SK-N-SH (cell line): ENCODE results near the gene PCDHGB4.

ENCODE experiments used
- CTCF ChIP-seq: fragments of 200-600 bp; sonication (generic); IDR thresholded peaks from 2 replicates; pipeline ENCODE4 v1.6.1; 2017; ENCODE audit warnings: antibody characterized with exemption, mild to moderate bottlenecking, moderate library complexity
- EP300 ChIP-seq, 2 experiments: IDR thresholded peaks; 2 replicates each; pipeline versions ENCODE4 v1.4.0 to v1.6.1; 2012; ENCODE audit warnings: borderline replicate concordance in 1 of 2, low read depth in 1 of 2, low read length in 1 of 2
- REST ChIP-seq: IDR thresholded peaks from 2 replicates; pipeline ENCODE4 v1.6.1; 2012; ENCODE audit warnings: mild to moderate bottlenecking, low read depth, low read length, moderate library complexity
- SIN3A ChIP-seq: IDR thresholded peaks from 2 replicates; pipeline ENCODE4 v1.6.1; 2012; ENCODE audit warnings: low read depth, mild to moderate bottlenecking, low read length, moderate library complexity, borderline replicate concordance
- TAF1 ChIP-seq: IDR thresholded peaks from 2 replicates; pipeline ENCODE4 v1.6.1; 2012; ENCODE audit warnings: low read depth, mild to moderate bottlenecking, low read length, moderate library complexity, borderline replicate concordance

- no peak for TF ChIP-seq CTCF
- no peak for TF ChIP-seq TAF1
- no peak for TF ChIP-seq SIN3A
- TF ChIP-seq REST: no peak
- TF ChIP-seq EP300 (IDR thresholded peaks at IDR 0.05; ENCODE audit: borderline replicate concordance in 1 of 2, low read depth in 1 of 2, low read length in 1 of 2): no peak
Measured at GRCh38 chr5:141437221-141437620, 49.7 kb downstream of the PCDHGB4 start.
